Urothelium cell line (cell line): ENCODE results near the gene DNAH7.

Experiments used
- DNase-seq: peaks from one replicate; pipeline ENCODE4 v3.0.0; 2011; ENCODE audit warnings: low spot score, mixed read lengths
- FAIRE-seq: peaks from 2 replicates; lab custom pipeline; 2011; peaks lifted over from hg19 to GRCh38; lab: Jason Lieb, UNC

The DNAH7 gene

DNA sequence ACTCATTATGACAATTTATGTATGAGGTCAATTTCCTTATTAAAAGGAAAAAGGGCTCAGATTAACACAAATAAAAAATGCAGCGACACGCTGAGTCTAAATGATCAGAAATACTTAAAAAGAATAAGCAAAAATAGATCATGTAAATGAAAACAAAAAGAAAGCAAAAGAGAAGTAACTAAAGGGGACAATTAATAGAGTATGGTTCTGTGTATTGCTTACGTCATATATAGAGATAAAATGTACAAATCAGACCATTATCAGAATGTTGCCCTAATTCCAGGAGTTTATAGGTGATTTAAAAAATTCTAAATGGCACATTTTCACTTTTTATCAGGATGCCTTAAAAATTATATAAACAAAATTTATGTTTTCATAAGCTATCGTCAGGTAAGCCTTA, 189.5 kb downstream of the DNAH7 start:
- DNase-seq (no peak), FAIRE-seq (no peak)

DNA sequence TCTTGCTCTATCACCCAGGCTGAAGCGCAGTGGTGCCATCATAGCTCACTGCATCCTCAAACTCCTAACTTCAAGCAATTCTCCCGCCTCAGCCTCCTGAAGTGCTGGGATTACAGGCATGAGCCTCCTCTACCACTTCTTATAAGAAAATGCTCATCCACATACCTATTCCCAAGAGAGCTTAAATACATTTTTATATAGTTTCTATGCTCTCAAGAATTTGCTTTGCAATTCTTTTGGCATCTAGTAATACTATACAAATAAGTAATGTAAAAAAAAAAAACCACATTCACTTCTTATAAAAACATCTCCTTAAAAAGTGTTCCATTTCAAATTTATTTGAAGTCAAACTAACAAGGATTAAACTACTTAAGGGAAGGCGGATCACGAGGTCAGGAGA, 197.3 kb downstream of the DNAH7 start:
- DNase-seq: no peak

DNA sequence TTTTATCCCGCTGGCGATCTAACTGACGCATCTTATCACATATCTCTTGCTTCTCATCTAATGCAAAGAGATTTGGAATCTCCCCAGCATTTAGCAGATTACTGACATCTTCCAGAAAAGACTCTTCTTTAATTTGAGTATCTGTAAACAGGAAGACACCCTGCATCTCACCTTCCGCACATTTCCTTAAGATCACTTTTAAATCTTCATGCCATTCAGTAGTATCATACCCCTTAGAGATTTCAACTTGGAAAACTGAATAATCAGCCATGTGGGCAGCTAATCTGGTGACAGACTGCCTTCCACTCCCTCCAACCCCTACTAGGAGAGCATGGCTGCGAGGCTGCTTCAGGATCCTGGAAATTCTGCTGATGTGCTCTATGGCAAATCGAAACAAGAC, 204.3 kb downstream of the DNAH7 start:
- DNase-seq: no peak
- no peak for FAIRE-seq

More for the DNA sequence above, 197.3 kb downstream of the DNAH7 start:
- FAIRE-seq: no peak

DNA sequence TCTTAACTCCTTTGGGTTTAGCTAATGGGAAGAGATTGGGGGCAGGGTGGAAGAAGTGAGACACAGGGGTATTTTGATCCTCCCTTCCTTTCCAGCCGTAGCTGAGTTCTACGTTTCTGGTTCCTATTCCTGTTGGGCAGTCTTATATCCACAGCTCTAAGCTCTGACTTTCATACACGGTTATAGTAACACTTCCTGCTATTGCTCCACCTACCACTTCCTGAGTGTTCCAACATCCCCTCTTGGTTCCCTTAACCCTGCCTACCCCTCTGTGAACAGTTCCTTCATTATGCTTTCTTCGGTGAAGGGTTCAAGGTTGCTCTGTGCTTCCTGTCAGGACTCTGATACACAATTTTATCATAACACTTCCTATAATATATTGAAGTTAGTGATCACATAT, 205.1 kb downstream of the DNAH7 start:
- no peak for DNase-seq
- no peak for FAIRE-seq

DNA sequence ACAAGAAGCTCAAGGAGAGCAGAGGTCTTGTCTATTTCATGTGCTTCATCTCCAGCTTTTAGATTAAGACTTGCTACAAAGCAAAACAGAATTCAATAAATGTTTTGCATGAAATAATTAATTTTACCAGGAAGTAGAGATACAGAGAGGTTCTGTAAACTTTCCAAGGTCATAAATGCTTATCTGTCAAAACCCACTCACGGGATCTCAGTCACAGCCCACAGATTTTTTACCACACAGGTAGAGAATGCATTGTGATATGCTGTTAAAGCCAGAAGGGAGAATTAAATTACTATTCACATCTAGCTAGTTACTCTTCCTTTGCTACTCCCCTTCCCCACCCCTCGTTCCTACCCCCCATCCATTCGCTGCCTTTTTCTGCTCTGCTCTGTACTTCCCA, 205.5 kb downstream of the DNAH7 start:
- DNase-seq (no peak), FAIRE-seq (no peak)

DNA sequence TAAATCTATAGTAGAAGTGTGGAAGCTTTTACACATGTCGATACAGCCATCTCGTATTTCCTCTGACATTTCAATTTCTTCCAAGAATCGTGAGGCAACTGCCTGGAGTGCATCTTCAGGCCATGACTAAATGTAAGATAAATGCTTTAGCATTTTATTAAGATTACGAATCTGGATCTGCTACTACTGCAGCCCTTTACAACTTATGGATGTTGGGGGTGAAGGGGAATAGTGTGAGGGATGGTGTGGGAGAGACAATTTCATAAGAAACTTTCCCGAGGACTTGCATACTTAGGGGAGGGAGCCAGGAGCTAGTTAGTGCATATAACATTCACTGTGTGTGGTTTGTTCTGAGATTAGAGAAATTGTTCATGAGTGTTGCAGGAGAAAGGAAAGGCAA, 206.8 kb downstream of the DNAH7 start:
- DNase-seq: no peak
- FAIRE-seq: no peak

DNA sequence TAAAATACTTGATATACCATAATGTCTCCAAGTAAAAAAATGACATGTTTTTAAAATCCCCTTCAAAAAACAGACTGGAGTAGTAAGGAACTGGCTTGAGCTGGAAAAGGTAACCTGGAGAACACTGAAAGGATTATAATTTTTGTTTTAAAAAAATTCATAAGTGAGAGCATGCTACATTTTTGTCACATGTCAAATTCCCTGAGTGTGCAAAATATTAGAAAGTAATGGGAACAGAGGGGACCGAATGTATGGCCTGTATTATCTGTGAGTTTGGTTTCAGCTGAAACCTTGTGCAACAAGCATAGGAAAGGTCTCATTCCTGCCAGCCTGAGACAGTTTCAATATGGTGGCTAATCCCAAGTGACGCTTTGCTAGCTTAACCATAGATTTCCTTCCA, 209.1 kb downstream of the DNAH7 start:
- DNase-seq (no peak), FAIRE-seq (no peak)

DNA sequence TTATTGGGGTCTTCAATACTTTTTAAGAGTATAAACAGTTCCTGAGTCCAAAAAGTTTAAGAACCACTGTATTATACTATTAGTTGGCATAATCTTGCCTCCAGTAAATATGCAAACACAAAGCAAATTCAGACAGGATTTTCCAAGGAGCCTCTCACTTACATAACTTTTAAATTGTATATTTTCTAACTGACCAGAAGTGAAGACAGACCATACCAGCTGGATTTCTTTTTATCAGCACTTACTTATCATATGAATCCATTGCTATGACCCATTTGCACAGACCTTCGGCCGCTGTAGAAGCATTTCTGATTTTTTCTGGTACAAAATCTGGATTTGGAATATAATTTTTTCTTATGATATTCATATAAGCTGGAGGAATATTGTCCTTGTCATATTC, 211.5 kb downstream of the DNAH7 start:
- DNase-seq (no peak), FAIRE-seq (no peak)

DNA sequence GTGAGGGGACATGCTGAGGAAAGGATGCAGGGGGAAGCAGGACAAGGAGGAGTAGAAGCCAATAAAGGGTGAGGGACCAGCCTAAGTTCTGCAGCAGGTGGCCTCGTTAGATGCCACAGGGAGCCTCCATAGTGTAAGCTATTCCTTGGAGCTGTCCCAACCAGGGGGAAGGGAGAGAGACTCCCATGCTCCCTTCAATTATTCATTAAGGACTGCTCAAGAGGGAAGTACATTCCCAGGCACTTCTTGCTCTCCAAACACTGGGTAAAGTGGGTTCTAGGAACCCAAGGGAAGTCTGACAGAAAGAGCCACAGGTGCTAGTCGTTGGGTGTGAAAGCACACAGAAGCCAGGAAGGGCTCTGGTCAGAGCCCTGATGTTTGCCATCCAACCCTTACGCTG, 217.9 kb downstream of the DNAH7 start:
- FAIRE-seq (no peak), DNase-seq (no peak)

DNA sequence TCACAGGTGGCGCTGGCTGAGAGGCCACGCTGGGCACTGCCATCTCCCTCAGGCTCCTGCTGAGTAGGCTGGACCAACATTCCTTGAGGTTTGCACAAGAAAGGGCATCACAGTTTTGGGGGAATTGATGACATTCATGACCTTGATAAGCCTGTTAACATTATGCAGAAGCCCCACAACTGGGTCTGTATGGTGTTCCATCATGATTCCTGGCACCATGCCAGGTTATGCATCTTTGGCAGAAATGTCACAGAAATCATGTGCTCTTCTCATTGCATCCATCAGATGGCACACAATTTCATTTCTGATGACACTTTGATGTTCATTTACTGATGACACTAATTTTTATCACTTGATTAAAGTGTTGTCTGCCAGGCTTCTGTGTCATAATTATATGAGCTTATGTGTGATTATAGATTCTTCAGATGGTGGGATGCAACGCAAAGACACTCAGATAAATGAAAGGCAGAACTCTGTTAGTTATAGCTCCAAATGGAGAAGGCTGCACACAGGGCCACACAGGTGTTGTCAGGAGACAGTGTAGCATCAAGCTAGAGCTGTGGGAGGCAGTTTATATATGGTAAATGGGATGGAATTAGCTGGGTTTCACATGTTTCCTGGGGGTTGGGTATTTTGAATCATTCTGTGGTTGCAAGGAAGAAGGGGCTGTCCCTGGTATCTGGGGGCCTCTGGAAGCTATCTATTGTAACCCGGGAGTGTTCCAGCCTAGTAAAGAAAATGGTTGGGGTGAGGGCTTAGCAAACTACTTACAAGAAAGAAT, 220.3 kb downstream of the DNAH7 start:
- no peak for DNase-seq
- no peak for FAIRE-seq

DNA sequence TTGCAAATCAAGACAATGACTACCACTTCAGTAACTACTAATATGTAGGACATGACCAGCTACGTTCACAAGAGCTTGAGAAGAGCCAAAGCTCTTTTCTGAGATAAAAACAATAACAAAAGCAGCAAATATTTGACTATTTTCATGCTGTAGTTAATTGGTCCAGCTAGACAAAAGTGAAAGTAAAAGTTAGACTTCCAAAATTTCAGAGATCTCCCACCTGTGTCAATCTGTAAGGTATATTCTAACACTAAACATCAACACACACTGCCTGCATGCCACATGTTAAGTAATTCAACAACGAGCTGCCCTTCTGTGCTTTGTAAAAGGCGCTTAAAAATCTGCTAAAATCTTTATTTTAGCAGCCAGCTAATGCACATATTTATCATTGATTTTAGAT, 225.7 kb downstream of the DNAH7 start:
- DNase-seq (no peak), FAIRE-seq (no peak)

DNA sequence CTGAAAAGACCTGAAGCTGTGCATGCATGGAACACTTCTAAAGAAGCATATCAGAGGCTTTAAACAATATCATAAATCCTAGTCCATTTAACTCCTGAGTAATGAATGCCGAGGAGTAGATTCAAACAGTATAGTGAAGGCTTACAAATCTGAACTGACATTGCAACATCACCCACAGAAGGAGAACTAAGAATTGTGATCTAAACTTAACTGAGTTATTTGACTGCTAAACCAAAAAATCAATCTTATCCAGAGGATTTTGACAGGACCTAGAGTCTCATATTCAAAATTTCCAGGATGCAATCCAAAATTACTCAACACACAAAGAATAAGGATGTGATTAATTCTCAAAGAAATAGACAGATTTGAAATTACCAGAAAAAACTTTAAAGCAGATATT, 230.6 kb downstream of the DNAH7 start:
- DNase-seq (no peak), FAIRE-seq (no peak)

DNA sequence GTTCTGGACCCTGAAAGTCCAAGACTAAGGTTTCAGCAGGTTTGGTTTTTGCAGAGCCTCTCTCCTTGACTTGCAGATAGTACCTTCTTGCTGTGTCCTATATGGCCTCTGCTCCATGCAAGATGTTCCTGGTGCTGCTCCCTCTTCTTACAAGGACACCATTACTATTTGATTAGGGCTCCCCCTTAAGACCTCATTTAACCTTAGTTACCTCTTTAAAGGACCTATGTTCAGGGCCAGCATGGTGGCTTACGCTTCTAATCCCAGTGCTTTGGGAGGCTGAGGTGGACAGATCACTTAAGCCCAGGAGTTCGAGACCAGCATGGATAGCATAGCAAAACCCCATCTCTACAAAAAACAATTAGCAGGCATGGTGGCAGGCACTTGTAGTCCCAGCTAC, 232.6 kb downstream of the DNAH7 start:
- DNase-seq (no peak), FAIRE-seq (no peak)

DNA sequence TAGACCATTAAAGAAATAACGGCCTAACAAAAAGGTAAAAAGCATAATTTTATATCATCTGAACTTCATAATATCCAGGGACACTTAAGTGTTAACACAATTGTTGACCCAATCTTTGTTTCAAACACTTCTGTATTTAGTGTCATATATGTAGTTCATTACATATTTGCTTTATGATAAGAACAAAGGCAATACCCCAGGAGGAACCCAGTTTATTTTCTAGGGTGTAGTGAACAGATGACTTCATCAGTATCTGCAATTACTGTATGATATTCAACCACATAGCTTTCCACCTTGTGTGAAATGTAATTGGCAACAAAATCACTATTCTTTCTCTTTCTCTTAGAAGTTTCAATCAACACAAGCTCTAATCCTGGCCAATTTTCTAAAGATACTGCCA, 233.8 kb downstream of the DNAH7 start:
- DNase-seq (no peak), FAIRE-seq (no peak)

DNA sequence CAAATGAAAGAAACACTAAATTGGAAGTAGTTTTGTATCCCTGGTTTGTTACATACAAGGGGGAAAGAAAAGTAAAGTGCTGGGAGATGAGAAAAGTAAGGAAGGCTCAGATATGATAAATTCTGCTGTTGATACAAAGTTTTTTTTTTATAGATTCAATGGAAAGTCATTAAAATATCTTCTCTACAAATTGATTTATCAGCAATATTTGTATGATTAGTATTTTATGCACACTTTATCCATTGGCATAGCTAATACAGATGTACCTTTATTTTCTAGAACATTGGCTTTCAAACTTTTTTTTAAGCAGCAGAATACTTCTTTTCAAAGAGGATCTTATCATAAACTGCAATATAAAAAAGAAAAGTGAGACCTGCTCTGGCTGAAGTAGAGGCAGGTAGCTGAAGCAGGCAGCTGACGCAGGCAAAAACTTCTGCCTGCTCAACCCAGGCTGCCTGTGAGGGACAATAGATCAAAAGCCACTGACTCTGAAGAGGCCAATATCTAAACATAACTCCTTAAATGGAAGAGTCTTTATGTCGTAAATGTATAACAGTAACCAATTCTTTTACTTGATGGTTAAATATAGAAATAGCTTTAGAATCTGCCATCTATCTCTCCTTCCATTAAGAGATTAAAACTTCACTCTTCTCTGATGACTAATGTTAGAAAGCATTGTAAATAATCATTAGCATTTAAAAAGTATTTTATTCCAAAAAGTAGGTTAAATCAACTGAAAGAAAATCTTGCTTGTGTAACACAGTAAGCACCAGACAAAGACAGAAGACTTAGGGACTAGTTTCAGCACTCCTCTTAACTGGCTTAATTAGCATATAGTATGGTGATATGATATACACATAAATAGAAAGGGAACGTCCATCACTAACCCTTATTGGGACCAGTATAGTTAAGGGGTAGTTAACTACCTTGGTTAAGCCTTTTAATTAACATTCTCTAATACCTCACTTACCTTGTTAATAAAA, 237.4 kb downstream of the DNAH7 start:
- DNase-seq (no peak), FAIRE-seq (no peak)

DNA sequence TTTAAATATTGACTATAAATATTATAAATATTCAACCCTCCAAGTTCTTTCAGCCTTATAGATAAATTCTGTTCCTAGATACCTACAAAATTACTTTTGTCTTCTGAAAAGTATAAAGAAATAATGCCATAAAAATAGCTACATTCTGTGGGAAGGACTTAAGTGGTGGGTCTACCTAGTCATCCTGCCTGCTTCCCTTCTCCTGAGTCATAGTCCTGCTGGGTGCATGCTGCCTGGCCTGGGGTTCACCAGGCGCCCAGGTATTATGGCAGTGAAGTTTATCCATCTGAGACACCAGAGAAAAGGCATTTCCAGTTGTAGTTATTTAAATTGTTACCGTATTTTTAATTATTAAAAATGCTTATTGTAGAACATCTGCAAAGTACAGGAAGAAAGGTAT, 244.2 kb downstream of the DNAH7 start:
- FAIRE-seq: no peak
- DNase-seq: no peak

DNA sequence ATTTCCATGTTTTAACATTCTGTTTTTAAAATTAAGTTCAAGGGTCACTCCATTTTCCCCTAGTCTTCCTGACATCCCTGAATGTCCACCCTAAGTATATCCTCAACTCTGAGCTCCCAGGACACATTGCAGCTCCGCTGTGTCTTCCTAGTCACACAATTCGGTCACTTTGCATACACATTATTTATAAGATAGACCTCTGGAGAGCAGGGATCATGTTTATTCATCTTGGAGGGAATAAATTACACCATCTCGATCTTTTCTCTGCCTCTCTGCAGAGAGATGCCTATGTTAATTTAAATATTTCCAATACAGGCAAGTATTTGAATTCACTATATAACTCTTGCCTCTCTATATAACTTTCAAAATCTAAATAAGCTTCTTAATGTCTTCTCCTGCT, 245.4 kb downstream of the DNAH7 start:
- FAIRE-seq (no peak), DNase-seq (no peak)

DNA sequence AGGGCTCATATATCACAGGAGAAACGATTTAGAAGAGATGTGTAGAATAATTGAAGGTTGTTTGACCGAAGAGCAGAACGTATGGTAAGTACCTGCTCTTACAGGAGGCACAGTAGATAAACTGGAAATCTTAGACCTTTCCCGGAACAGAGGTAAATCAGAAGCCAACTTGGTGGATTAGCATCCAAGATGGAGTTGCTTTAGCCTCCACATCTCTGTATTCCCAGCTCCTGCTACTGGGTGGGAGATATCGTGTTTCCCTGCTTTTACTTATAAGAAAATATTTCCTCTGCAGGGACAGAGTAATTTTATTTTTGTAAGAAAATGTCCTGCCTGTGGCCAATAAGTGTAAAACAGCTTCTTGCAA, 247.1 kb downstream of the DNAH7 start:
- FAIRE-seq: no peak
- DNase-seq: no peak

DNA sequence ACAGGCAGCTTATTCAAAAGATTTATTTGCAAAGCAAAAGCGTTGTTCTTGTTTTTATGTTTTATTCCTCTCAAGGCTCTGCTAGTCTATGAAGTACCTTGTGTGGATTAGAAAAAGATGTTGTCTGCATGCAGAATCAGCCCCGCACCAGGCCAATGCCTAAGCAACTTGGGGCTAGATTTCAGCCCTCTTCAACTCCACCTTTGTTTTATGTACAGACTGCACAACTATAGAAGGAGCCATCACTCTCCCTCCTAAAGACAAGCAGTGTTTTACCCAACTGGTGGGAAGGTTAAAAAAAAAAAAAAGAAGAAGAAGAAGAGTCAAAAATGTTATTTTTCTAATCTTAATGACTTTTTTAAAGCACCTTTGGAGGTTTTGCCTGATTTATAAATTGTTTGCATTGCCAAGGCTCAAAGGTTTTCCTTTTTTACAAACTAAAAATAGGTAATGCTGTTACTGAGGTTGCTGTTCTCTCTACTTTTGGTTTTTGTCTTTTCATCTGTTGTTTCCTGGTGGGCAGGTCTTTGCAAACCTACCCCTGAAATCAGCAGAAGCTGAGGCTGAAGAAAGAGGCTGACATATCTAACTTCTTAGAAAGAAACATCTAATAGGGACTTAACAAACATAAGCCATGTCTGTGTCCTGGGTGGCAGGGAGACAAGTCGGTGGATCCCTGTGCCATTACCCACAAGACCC, 247.6 kb downstream of the DNAH7 start:
- FAIRE-seq: no peak
- DNase-seq: no peak

DNA sequence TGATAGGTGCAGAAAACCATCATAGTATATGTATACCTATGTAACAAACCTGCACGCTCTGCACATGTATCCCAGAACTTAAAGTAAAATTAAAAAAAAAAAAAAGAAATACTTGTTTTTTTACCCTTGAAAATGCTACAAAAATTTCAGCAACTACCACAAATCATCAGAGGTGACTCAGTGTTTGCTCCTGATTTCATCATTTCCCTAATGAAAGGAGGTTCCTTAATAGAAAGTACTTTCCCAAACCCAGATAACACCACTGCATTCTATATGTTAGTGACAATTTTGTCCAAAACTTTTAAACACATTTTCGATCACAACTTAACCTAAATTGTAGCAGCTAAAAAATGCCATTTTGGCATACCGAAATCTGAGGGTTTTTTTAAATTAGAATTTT, 248.3 kb downstream of the DNAH7 start:
- DNase-seq (no peak), FAIRE-seq (no peak)

DNA sequence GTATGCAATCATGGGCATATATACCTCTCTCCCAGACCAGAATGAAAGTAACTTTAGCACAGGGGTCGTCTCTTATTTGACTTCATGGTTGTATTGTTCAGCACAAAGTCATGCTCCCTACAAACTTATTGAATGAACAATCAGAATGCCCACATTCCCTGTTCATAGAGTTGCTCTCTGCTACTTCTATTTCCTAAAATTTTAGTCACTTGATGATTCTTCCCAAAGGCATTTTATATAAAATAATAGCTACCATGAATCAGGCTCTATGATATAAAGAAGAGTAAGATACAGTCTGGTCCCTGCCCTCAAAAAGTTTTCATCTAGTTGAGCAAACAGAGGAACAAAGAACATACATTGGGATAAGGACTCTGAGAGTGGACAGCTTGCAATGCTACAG, 249.4 kb downstream of the DNAH7 start:
- DNase-seq: no peak
- FAIRE-seq: no peak

DNA sequence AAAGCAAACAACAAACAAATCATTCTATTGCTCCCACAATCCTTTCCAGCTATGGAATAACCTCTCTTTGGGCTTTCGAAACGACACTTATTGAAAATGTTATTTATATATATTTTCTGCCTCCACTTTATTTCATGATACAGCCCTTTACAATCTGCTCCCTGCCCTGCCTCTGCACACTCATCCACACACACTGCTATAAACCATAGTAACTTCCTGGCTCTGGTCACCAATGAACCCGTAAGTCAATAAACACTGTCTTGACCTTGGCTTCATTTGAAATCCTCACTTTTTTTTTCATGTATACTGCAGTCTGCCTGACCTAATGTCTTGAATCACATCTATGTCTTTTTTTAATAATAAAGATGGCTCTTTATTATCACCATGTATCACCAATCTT, 250.1 kb downstream of the DNAH7 start:
- FAIRE-seq (no peak), DNase-seq (no peak)
